ENCODE measurements around the gene BEND4. TPM values are rescaled to one million over a fixed set of nuclear protein-coding genes. Genes with fewer than 3 reads are reported as not detected.
"Not testable (repeated sequence)": the region's sequence is repeated elsewhere in the genome, so short reads cannot be mapped to it uniquely, and the experiment has no call there.

BEND4 gene
- total RNA-seq = 0.11 and 0.21 TPM in 2 replicates

GRCh38 chr4:42152507-42153504, at the start of gene BEND4:
Gene BEND4 (minus strand): TSS chr4:42152655. CDS start chr4:42152143, 512 bp downstream.
- H3K27ac Mint-ChIP-seq = no peak within 1 kb of the TSS
- peak within 1 kb of the TSS; percentile 49 for H3K4me3 Mint-ChIP-seq (ENCODE audit: low read depth)
- H3K4me1 Mint-ChIP-seq (ENCODE audit: low read depth) = peaks cover 6% of the 10 kb centered on the region
- H3K36me3 Mint-ChIP-seq (ENCODE audit: low read depth) = no peaks in the 10 kb centered on the region
- H3K9me3 Mint-ChIP-seq = no peaks in the 10 kb centered on the region
- no peak for DNase-seq (ENCODE audit: low spot score)
- H3K27me3 Mint-ChIP-seq (ENCODE audit: low read depth) = peaks cover 57% of the 10 kb centered on the region
- intact Hi-C loops (cut with micrococcal nuclease) = loop anchor here (5.0 kb wide), 3 partner anchors 244 to 401 kb away; partner anchors contain the start of gene SHISA3

GRCh38 chr4:42197341-42197740, 44.9 kb upstream of the BEND4 start:
- Mint-ChIP-seq H3K4me3 (ENCODE audit: low read depth) (no peak overlapping the region), H3K4me1 (ENCODE audit: low read depth) (no peaks in the 10 kb centered on the region), H3K36me3 (ENCODE audit: low read depth) (no peaks in the 10 kb centered on the region), H3K27me3 (ENCODE audit: low read depth) (peaks cover 2% of the 10 kb centered on the region), H3K9me3 (no peaks in the 10 kb centered on the region), H3K27ac (no peak overlapping the region)
- intact Hi-C loops (cut with micrococcal nuclease) = no loop called here
- no peak for DNase-seq (ENCODE audit: low spot score)

GRCh38 chr4:42172921-42173320, 20.5 kb upstream of the BEND4 start:
- H3K4me3 Mint-ChIP-seq (ENCODE audit: low read depth) = no peak overlapping the region
- intact Hi-C loops (cut with micrococcal nuclease) = no loop called here
- H3K27ac Mint-ChIP-seq = no peak overlapping the region
- no peaks in the 10 kb centered on the region for H3K36me3 Mint-ChIP-seq (ENCODE audit: low read depth)
- peaks cover 6% of the 10 kb centered on the region for H3K27me3 Mint-ChIP-seq (ENCODE audit: low read depth)
- DNase-seq (ENCODE audit: low spot score) = no peak
- no peaks in the 10 kb centered on the region for H3K9me3 Mint-ChIP-seq
- H3K4me1 Mint-ChIP-seq (ENCODE audit: low read depth) = no peaks in the 10 kb centered on the region

GRCh38 chr4:42172128-42172790, 19.8 kb upstream of the BEND4 start:
- Mint-ChIP-seq H3K27me3 (ENCODE audit: low read depth) (peaks cover 6% of the 10 kb centered on the region), H3K9me3 (no peaks in the 10 kb centered on the region), H3K36me3 (ENCODE audit: low read depth) (no peaks in the 10 kb centered on the region), H3K4me3 (ENCODE audit: low read depth) (no peak overlapping the region), H3K27ac (no peak overlapping the region), H3K4me1 (ENCODE audit: low read depth) (peaks cover 1% of the 10 kb centered on the region)
- no peak for DNase-seq (ENCODE audit: low spot score)
- intact Hi-C loops (cut with micrococcal nuclease) = no loop called here

GRCh38 chr4:42167709-42168108, 15.3 kb upstream of the BEND4 start:
- no peak for DNase-seq (ENCODE audit: low spot score)
- no peak overlapping the region for H3K27ac Mint-ChIP-seq
- intact Hi-C loops (cut with micrococcal nuclease) = no loop called here
- peaks cover 4% of the 10 kb centered on the region for H3K9me3 Mint-ChIP-seq
- peaks cover 12% of the 10 kb centered on the region for H3K27me3 Mint-ChIP-seq (ENCODE audit: low read depth)
- H3K4me1 Mint-ChIP-seq (ENCODE audit: low read depth) = peaks cover 1% of the 10 kb centered on the region
- no peak overlapping the region for H3K4me3 Mint-ChIP-seq (ENCODE audit: low read depth)
- no peaks in the 10 kb centered on the region for H3K36me3 Mint-ChIP-seq (ENCODE audit: low read depth)

- H3K4me3 Mint-ChIP-seq (ENCODE audit: low read depth); intact Hi-C loops (cut with micrococcal nuclease); H3K4me1 Mint-ChIP-seq (ENCODE audit: low read depth); H3K27me3 Mint-ChIP-seq (ENCODE audit: low read depth); DNase-seq (ENCODE audit: low spot score); H3K9me3 Mint-ChIP-seq; H3K36me3 Mint-ChIP-seq (ENCODE audit: low read depth); H3K27ac Mint-ChIP-seq: not testable (repeated sequence)
Observed at GRCh38 chr4:42166186-42166585, 13.7 kb upstream of the BEND4 start.

GRCh38 chr4:42159271-42160001, 7.0 kb upstream of the BEND4 start:
- H3K9me3 Mint-ChIP-seq = peaks cover 4% of the 10 kb centered on the region
- DNase-seq (ENCODE audit: low spot score) = no peak
- no peak overlapping the region for H3K4me3 Mint-ChIP-seq (ENCODE audit: low read depth)
- no peaks in the 10 kb centered on the region for H3K4me1 Mint-ChIP-seq (ENCODE audit: low read depth)
- H3K36me3 Mint-ChIP-seq (ENCODE audit: low read depth) = no peaks in the 10 kb centered on the region
- peaks cover 30% of the 10 kb centered on the region for H3K27me3 Mint-ChIP-seq (ENCODE audit: low read depth)
- H3K27ac Mint-ChIP-seq = no peak overlapping the region
- intact Hi-C loops (cut with micrococcal nuclease) = no loop called here

GRCh38 chr4:42151568-42152506, 618 bp downstream of the BEND4 start:
- H3K27ac Mint-ChIP-seq = no peak overlapping the region
- peak overlapping the region; percentile 49 for H3K4me3 Mint-ChIP-seq (ENCODE audit: low read depth)
- H3K27me3 Mint-ChIP-seq (ENCODE audit: low read depth) = peaks cover 56% of the 10 kb centered on the region
- no peaks in the 10 kb centered on the region for H3K9me3 Mint-ChIP-seq
- no peaks in the 10 kb centered on the region for H3K36me3 Mint-ChIP-seq (ENCODE audit: low read depth)
- intact Hi-C loops (cut with micrococcal nuclease) = loop anchor here (5.0 kb wide), 3 partner anchors 245 to 400 kb away; partner anchors contain the start of gene SHISA3
- no peak for DNase-seq (ENCODE audit: low spot score)
- H3K4me1 Mint-ChIP-seq (ENCODE audit: low read depth) = peaks cover 6% of the 10 kb centered on the region

- intact Hi-C loops (cut with micrococcal nuclease) = loop anchor here (5.0 kb wide), 3 partner anchors 246 to 399 kb away; partner anchors contain the start of gene SHISA3
- no peaks in the 10 kb centered on the region for H3K36me3 Mint-ChIP-seq (ENCODE audit: low read depth)
- peak overlapping the region; percentile 81 for H3K4me3 Mint-ChIP-seq (ENCODE audit: low read depth)
- H3K27ac Mint-ChIP-seq = no peak overlapping the region
- no peak for DNase-seq (ENCODE audit: low spot score)
- peaks cover 58% of the 10 kb centered on the region for H3K27me3 Mint-ChIP-seq (ENCODE audit: low read depth)
- no peaks in the 10 kb centered on the region for H3K9me3 Mint-ChIP-seq
- peaks cover 6% of the 10 kb centered on the region for H3K4me1 Mint-ChIP-seq (ENCODE audit: low read depth)
Observed at GRCh38 chr4:42150653-42151567, 1.5 kb downstream of the BEND4 start.

GRCh38 chr4:42149004-42149403, 3.5 kb downstream of the BEND4 start:
- Mint-ChIP-seq H3K27me3 (ENCODE audit: low read depth) (peaks cover 47% of the 10 kb centered on the region), H3K4me1 (ENCODE audit: low read depth) (peaks cover 6% of the 10 kb centered on the region), H3K27ac (no peak overlapping the region), H3K36me3 (ENCODE audit: low read depth) (no peaks in the 10 kb centered on the region), H3K9me3 (no peaks in the 10 kb centered on the region), H3K4me3 (ENCODE audit: low read depth) (no peak overlapping the region)
- DNase-seq (ENCODE audit: low spot score) = no peak
- intact Hi-C loops (cut with micrococcal nuclease) = no loop called here

- Mint-ChIP-seq H3K36me3 (ENCODE audit: low read depth) (no peaks in the 10 kb centered on the region), H3K27ac (no peak overlapping the region), H3K9me3 (no peaks in the 10 kb centered on the region), H3K4me1 (ENCODE audit: low read depth) (peaks cover 6% of the 10 kb centered on the region), H3K4me3 (ENCODE audit: low read depth) (no peak overlapping the region), H3K27me3 (ENCODE audit: low read depth) (peaks cover 42% of the 10 kb centered on the region)
- no peak for DNase-seq (ENCODE audit: low spot score)
- intact Hi-C loops (cut with micrococcal nuclease) = no loop called here
Observed at GRCh38 chr4:42148425-42148824, 4.0 kb downstream of the BEND4 start.

All from activated T-helper 2 cell treated with anti-CD3 and anti-CD28 coated beads, Interferon-gamma antibody, Interleukin-2, Interleukin-4, amounts not matched to agents 10 μg/mL and 5 μg/mL and 100 μg/mL, durations not matched to agents 14 hours and 24 hours and 36 hours (primary cell).